Cerebellar nuclear complex (tissue), 1 donor: ENCODE measurements around the gene RAD51AP2.
"Not testable (repeated sequence)": the region's sequence is repeated elsewhere in the genome, so short reads cannot be mapped to it uniquely, and the experiment has no call there.

ENCODE experiments used
- DNase-seq, 2 experiments: peaks; one replicate each; lab custom pipeline; 2025; lab: John Stamatoyannopoulos, UW

The RAD51AP2 gene

GRCh38 chr2:17518212-17519154 lies at the start of gene RAD51AP2:
Gene RAD51AP2 (minus strand): TSS chr2:17518440. CDS start chr2:17518415, 25 bp downstream.
- peak; percentile 88 to 91 for DNase-seq

DNA sequence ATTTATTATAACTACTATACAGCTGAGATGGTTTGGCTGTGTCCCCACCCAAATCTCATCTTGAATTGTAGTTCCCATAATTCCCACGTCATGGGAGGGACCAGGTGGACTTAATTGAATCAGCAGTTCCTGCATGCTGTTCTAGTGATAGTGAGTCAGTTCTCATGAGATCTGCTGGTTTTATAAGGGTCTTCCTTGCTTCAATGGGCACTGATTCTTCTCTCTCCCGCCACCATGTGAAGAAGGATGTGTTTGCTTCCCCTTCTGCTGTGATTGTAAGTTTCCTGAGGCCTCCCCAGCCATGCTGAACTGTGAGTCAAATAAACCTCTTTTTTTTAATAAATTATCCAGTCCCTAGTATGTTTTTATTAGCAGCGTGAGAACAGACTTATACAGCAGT lies 47.5 kb upstream of the RAD51AP2 start:
- DNase-seq: not testable (repeated sequence)

GRCh38 chr2:17558878-17559277 lies 40.6 kb upstream of the RAD51AP2 start:
- DNase-seq: no peak

DNA sequence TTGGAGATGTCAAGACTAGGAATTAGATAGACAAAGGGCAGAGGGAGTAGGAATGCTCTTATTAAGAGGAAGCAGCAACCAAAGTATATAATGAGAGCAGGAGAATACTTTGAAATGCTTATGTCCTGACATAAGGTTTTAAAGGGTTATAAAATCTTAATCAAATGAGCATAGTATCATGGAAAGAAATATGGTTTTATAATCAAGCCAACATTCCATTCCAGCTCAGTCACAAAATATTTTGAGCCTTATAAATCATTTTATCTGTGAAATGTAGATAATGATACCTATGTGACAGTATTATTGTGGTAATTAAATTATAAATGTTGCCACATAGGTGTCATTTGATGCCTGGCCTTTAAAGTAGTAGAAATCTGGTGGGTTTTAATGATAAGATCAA lies 39.8 kb upstream of the RAD51AP2 start:
- no peak for DNase-seq

DNA sequence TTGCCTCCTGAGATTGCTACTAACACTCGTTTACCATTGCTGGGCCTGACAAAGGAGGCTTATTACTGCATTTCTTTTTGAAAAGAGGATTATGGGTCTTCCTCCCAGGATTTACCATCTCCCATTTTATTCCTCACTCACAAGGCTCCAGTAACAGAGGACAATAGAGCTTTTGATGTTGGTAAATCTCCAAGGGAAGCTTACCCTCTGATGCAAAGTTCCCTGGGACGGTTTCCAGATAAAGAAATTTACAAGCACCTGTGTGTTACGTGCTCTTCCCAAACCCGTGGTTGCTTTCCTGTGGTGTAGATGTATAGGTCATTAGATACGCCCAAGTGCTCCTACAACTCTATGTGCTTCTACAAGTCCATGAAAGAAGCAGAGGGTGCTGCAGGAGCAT lies 39.4 kb upstream of the RAD51AP2 start:
- no peak for DNase-seq

DNA sequence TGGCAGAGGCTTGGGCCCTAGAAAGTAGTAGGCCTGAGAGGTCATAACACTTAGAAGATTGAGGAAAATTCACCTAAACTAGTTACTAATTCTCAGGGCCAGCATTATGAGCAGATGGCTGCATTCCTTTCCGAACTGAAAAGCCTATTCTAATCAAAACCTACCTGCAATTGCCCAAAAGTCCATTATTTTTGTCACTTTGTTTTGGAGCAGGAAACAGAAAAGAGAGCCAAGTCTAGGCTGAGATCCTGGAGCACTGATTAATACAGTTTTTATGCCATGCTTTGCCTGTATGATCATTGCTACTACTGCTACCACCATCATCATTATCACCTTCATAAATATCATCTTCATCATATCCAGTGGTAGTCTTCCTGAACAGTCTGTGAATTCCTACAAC lies 36.9 kb upstream of the RAD51AP2 start:
- DNase-seq: no peak

DNA sequence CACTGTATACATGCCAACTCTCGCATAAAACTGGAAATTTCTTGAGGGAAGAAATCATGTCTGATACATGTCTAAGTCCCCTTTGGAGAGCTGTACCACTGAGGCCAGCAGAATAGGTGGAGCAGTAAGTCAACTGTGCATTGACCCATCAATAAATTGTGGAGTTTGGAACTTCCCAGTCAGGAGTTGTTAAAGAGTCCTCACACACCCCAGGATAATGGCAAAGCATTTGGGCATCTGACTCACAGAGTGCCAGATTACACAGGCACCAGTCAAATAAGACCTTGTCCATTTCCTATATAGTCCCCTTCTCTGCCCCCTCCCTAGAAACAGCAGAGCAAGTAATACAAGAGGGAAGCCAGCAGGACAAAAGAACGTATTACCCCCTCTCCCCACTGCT lies 32.7 kb upstream of the RAD51AP2 start:
- DNase-seq: no peak

DNA sequence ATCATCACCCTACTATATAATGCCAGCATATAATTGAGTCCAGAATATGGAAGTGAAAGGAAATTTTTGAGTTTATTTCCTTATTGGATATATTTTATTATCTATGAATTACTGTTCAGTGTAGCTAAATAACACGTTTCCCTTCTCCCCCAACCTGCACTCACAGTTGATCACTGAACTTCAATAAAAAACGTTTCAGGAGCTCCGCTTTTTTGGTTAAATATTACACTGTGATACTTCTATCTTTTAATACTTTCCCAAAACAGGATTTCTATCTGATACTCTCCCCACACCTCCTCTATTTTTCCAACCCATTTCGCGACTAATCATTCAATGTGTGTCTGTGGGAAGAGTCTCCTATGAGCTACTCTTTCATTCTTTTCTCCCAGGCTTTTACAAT lies 29.5 kb upstream of the RAD51AP2 start:
- no peak for DNase-seq

DNA sequence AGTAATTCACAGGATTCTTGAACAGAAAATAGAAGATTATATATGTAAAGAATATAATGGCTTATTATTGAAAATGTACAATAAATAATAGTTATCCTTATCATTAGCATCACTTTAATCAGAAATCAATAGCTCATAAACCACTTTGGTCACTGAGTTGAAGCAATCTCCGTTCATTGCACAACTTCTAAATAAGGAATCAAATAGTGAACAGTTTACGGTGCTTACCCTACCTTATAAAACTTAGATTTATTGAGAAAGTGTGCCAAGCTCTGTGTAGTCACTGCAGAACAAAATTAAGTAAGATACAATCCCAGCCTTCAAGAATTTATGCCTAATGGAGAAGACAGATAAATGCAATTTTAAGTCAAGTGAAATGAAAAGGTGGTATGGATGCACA lies 29.0 kb upstream of the RAD51AP2 start:
- DNase-seq: no peak

DNA sequence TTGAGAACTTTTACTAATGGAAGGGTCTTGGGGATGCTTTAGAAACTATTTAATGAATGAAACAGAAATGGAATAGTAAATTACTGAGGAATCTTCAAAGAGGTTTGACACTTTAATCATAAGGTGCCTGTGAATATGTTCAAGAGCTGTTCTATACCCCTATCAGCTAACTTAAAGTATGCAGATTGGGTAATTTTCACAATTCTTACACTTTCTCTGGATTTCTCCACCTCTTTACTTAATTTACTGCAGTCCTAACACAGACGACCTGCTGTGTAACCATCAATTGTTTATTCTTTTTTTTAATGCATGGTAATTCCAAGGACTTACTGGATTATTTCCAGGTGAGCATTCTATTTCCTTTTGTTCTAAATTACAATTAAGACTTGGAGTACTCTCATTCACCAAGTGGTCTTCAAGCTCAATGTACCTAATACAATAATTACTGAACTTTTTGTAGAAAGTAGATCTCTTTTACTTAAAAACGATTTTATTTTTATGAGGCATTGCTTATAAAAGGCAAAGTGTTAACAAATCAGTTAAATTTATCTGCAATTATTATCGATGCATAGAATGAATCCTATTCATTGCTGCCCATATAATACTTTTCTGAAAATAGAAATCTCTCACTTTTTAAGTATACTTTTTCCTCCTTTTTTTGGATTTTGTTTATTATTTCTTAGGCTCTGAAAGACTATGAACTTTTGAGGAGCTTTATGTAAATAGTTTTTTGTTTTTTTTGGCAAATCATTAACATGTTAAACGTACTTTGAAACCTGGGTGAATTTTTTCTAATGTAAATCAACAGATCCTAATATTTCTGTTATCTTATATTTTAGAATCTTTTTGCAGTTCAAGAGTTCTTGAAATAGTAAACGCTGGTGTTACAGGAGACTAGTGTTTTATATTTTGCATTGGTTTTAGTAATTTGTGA lies 27.7 kb upstream of the RAD51AP2 start:
- DNase-seq: no peak

- no peak for DNase-seq
Observed at GRCh38 chr2:17544256-17544655, 26.0 kb upstream of the RAD51AP2 start.

- no peak for DNase-seq
Observed at GRCh38 chr2:17543848-17544247, 25.6 kb upstream of the RAD51AP2 start.

GRCh38 chr2:17543131-17543660 lies 25.0 kb upstream of the RAD51AP2 start:
- DNase-seq: peak in 1 of 2 experiments; percentile 47

GRCh38 chr2:17542471-17542870 lies 24.2 kb upstream of the RAD51AP2 start:
- no peak for DNase-seq

- DNase-seq: no peak
Observed at GRCh38 chr2:17541531-17541950, 23.3 kb upstream of the RAD51AP2 start.

- DNase-seq: peak in 1 of 2 experiments; percentile 44
Observed at GRCh38 chr2:17540813-17541530, 22.7 kb upstream of the RAD51AP2 start.

DNA sequence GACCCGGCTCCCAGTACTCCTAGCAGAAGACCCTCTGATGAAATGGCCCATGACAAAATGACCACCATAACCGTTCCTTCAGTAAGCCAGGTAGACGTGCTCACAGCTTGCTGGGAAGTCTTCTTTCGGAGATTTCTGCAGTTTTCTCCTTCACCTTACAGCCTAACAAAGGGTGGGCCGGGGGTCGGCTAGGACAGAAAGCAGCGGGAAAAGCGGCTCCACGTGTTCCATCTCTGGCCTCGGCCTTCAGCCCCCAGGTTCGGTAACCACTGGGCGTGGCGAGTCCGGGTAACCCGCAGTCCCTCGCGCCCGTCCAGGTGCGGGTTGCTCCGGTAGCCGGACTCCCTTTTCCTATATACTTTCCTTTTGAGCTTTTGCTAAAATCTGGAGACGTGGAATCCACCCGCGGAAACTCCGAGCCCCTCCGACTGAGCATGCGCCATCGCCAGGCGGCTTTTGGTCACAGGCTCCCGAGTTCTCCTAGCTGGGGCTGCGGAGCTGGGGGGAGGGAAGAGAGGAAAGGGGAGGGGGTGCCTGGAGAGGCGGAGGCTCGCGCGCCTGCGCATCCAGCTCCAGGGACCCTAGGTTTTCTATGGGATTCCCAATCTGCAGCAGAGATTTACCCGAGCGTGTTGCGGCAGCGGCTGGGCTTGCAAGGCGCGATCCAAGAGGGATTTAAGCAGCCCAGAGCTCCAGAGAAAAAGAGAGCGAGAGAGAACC lies 22.0 kb upstream of the RAD51AP2 start, which contains the start of gene VSNL1:
TSS of gene VSNL1 (plus strand) at position 604 of the 720 bp plus-strand sequence. CDS start 51,379 bp downstream, outside the sequence.
- peak; percentile 51 to 93 for DNase-seq

- DNase-seq: no peak
Observed at GRCh38 chr2:17539611-17540092, 21.4 kb upstream of the RAD51AP2 start.

GRCh38 chr2:17538844-17539554 lies 20.8 kb upstream of the RAD51AP2 start:
- no peak for DNase-seq
